ENCODE results near the gene TRIM2. TPM values are rescaled to one million over a fixed set of nuclear protein-coding genes. Genes with fewer than 3 reads are reported as not detected.

The TRIM2 gene
- total and polyA plus RNA-seq, 10 of the 15 experiments (the other 5 are each of a cell fraction or from before 2014, with no cell fraction given), result 0.06 to 0.19 (median 0.15) TPM; not detected in 3

- Histone ChIP-seq H3K4me3 (no peak overlapping the region; the same call in 1 of the 2 replicates), H3K27ac (ENCODE audit: control insufficient read depth, insufficient read depth) (no peak overlapping the region), H3K9ac (ENCODE audit: control insufficient read depth, insufficient read depth, low read length) (no peak overlapping the region), H3K4me1 (ENCODE audit: control insufficient read depth, insufficient read depth, low read length) (peaks cover 11% of the 10 kb centered on the region), H4K20me1 (ENCODE audit: control insufficient read depth, insufficient read depth) (no peaks in the 10 kb centered on the region), H3K9me3 (replicated peaks; ENCODE audit: control insufficient read depth, insufficient read depth, low read length) (peaks cover 2% of the 10 kb centered on the region; the same call in 2 of the 3 replicates), H3K36me3 (ENCODE audit: control insufficient read depth in 2 of 2, insufficient read depth in 2 of 2, low read length in 1 of 2) (no peaks in the 10 kb centered on the region), H3K27me3 (replicated peaks in 1 of 2; ENCODE audit: control insufficient read depth in 2 of 2, insufficient read depth in 2 of 2, low read length in 1 of 2) (peaks cover 0 to 5% of the 10 kb centered on the region in 2 experiments; a peak in 2 of 4 replicates), H2AFZ (ENCODE audit: control insufficient read depth, low read depth, low read length) (no peak overlapping the region), H3K79me2 (ENCODE audit: control insufficient read depth, insufficient read depth, low read length) (no peaks in the 10 kb centered on the region), H3K4me2 (ENCODE audit: control insufficient read depth, insufficient read depth) (no peak overlapping the region)
- no TSS peak for BruUV-seq (replicated peaks)
- WGBS (ENCODE audit: insufficient coverage, insufficient replicate concordance, low lambda C conversion rate, missing lambda C conversion rate), result 0% methylated on average over 1 of the region's 1 CpG
- ATAC-seq, result no peak
- ChIA-PET CTCF (interaction anchor here (1.0 to 1.3 kb wide), 2 partner anchors 9 to 25 kb away, joined by 3 read pairs; no protein-coding TSS in a partner anchor), SMC1A (ENCODE audit: uncharacterized antibody, unreplicated experiment) (no interaction called here), RAD21 (ENCODE audit: unreplicated experiment) (no interaction called here), POLR2A (no interaction called here)
- no peak for FAIRE-seq
- intact Hi-C loops (cut with micrococcal nuclease; ENCODE audit: unreplicated experiment) (loop anchor here (5.0 kb wide), 1 partner anchor 423 kb away; no protein-coding TSS in a partner anchor), in situ Hi-C loops (cut with MboI) (no loop called here)
- DNase-seq (ENCODE audit: low read depth, low spot score), result no peak
- no peak for TF ChIP-seq SP1 (IDR thresholded peaks at IDR 0.05; ENCODE audit: low read depth, low read length)
- no peak for TF ChIP-seq ZNF217 (IDR thresholded peaks at IDR 0.05)
- TF ChIP-seq ZNF24 (IDR thresholded peaks at IDR 0.05), result no peak
- TF ChIP-seq SUPT20H (IDR thresholded peaks at IDR 0.05; ENCODE audit: borderline replicate concordance, control insufficient read depth, low read depth, low read length), result no peak
- TF ChIP-seq TCF3 (IDR thresholded peaks at IDR 0.05; ENCODE audit: borderline replicate concordance, insufficient read depth, low read depth, low read length), result no peak
- no peak for TF ChIP-seq ZSCAN29 (IDR thresholded peaks at IDR 0.05)
- no peak for TF ChIP-seq BCL3 (IDR thresholded peaks at IDR 0.05; ENCODE audit: borderline replicate concordance, insufficient read depth, low read depth, low read length, poor library complexity, severe bottlenecking)
- no peak for TF ChIP-seq EP300 (IDR thresholded peaks at IDR 0.05; ENCODE audit: borderline replicate concordance in 1 of 2, control insufficient read depth in 1 of 2, low read depth in 2 of 2, low read length in 2 of 2)
- no peak for TF ChIP-seq RELB (IDR thresholded peaks at IDR 0.05; ENCODE audit: low read depth)
- no peak for TF ChIP-seq ATF7 (IDR thresholded peaks at IDR 0.05; ENCODE audit: low read depth)
- TF ChIP-seq FOS (IDR thresholded peaks at IDR 0.05; ENCODE audit: borderline replicate concordance, extremely low read depth, insufficient read length), result no peak
Observed at GRCh38 chr4:153223930-153224329, 19.7 kb downstream of the TRIM2 start.
